NCI-H2227 treated with DMSO at 0.1 percent for 48 hours (cell line): ENCODE results near the gene HSF2BP.
"Not testable (repeated sequence)": the region's sequence is repeated elsewhere in the genome, so short reads cannot be mapped to it uniquely, and the experiment has no call there.

Source experiments
- DNase-seq: peaks from one replicate; lab custom pipeline; 2025; lab: John Stamatoyannopoulos, UW

HSF2BP gene

DNA sequence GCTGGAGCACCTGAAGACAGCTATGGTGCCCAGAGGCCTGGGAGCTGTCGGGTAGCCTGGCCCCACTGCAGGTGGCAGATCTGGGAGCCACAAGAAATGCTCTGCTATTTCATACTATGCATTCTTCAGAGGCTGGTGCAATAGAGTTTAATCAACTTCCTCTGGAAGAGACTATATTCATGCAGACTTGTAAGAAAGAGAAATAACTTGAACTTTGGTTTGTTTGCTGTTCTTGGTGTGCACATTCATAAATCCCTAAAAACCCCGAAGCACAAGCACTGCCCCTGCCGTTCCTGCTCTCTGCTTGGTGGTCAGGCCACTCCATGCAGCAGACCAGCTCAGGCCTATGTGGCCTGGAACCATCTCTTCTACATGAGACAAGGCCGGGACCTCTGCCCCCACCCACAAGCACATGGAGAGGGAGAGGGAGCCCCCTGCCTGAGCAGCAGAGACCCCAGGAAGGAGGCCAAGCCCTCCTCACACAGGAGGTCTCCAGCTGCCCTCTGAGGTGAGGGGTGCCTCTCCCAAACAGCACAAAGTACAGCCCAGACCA is 142.9 kb downstream of the HSF2BP start:
- DNase-seq, result not testable (repeated sequence)

DNA sequence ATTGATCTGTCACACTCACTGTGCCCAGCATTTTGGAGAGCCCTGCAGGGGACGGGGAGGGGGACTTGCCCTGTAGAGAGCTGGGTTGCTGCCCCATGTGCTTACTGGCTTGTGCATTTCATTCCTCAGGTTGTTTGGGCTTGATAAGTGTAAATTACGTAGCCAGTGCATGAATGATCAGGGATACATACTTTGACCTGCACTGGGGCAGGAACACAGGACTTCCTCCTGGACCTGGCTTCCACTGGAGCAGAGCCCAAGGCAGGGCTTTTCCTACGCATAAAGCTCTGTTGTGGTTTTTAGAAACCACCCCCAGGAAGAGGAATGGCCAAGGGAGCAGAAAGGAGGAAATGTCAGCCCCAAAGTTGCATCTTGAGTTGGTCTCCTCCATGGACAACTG is 144.5 kb downstream of the HSF2BP start:
- not testable (repeated sequence) for DNase-seq

- not testable (repeated sequence) for DNase-seq
These were observed 146.3 kb downstream of the HSF2BP start for GRCh38 chr21:43513023-43513422.

- DNase-seq, result not testable (repeated sequence)
These were observed 148.1 kb downstream of the HSF2BP start for GRCh38 chr21:43511209-43511608.

- not testable (repeated sequence) for DNase-seq
These were observed 148.6 kb downstream of the HSF2BP start for GRCh38 chr21:43510669-43511068.

DNA sequence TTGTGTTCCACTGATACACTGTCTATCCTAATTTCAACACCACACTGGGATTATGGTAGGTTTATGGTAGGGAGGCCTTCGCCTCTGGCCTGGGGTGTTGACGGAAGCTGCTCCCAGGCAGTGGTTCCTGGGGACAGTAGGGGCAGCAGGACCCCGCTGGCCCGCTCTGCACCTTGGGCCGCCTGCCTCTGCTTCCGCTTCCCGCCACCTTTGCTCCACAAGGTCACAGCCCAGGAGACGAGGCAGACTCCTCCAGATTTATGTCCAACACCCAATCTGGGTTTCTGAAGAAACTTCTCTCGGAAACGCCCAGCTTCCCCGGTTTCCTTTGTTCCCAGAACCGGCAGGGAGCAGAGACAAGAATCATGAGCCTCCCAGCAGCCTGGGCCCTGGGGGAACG is 155.4 kb downstream of the HSF2BP start:
- DNase-seq, result not testable (repeated sequence)

- DNase-seq, result not testable (repeated sequence)
These were observed 156.1 kb downstream of the HSF2BP start for GRCh38 chr21:43503075-43503750.

- DNase-seq, result not testable (repeated sequence)
These were observed 156.7 kb downstream of the HSF2BP start for GRCh38 chr21:43502407-43503071.

GRCh38 chr21:43498924-43499323 is 160.4 kb downstream of the HSF2BP start:
- DNase-seq, result not testable (repeated sequence)

GRCh38 chr21:43498065-43498464 is 161.2 kb downstream of the HSF2BP start:
- DNase-seq, result not testable (repeated sequence)

DNA sequence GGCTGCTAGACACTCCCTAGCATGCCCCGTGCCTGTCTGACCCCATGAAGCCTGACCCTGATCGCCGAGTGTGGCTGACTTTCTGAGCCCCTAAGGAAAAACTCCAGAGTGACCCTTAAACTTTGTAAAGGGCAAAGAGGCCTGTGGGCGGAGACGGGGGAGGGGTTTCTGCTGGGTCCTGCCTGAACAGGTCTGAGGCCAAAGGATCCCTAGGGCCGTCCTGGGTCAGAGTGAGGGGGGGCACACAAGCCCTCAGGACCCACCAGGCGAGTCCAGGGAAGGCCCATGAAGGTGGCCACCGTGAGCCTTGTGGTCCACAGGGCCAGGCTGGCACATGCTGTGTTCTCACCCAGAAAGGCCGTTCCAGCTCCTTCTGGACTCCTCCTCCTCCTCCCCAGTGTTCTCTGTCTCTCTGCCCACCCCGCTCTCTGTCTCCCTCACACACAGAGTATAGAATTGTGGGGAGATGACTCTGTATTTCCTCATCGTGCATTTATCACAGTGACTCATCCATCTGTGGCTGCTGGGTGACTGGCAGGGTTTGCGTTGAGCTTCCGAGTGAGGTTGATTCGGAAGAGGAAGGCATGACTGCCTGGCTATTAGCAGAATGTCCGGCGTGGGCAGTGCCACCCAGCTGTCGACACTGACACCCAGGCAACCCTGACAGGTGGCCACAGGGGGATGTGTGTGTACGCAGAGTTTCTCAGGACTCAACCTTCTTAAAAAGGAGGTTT is 164.8 kb downstream of the HSF2BP start:
- DNase-seq, result not testable (repeated sequence)

- not testable (repeated sequence) for DNase-seq
These were observed 165.8 kb downstream of the HSF2BP start for GRCh38 chr21:43493471-43493870.

GRCh38 chr21:43488235-43488634 is 171.1 kb downstream of the HSF2BP start:
- DNase-seq, result not testable (repeated sequence)

GRCh38 chr21:43486051-43486450 is 173.2 kb downstream of the HSF2BP start:
- DNase-seq, result not testable (repeated sequence)

DNA sequence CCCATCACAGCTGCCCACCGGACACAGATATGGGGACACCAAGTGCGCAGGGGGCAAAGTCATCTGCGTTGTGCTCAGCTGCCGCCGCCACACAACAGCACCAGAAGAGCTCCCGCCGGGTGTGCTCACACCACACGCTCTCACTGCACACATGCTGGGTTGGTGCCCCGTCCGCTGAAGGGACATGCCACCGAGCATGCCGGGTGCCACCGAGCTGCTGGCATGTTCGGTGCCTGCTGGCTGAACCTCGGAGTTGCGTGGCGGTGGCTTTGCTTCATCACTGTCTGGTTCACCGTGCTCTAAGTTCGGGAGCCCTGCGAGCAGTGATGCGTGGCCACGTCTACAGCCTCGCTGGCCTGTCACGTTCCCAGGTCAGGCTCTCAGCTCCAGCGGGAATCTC is 174.3 kb downstream of the HSF2BP start:
- DNase-seq, result not testable (repeated sequence)

- not testable (repeated sequence) for DNase-seq
These were observed 180.1 kb downstream of the HSF2BP start for GRCh38 chr21:43479197-43479596.
